ENCODE data around the gene EVI5.

GRCh38 chr1:92487078-92487605 lies 297.8 kb downstream of the EVI5 start:
- TF ChIP-seq EZH2phosphoT487 (IDR thresholded peaks at IDR 0.05; ENCODE audit: insufficient read depth, low read depth) (no peak), EZH2 (IDR thresholded peaks at IDR 0.05; ENCODE audit: insufficient read depth, poor library complexity, severe bottlenecking) (no peak)

Data from GM23248 (cell line).